Measurements from ENCODE around the gene DUOXA1. TPM values are rescaled to one million over a fixed set of nuclear protein-coding genes. Genes with fewer than 3 reads are reported as not detected.

DUOXA1 gene, protein sequence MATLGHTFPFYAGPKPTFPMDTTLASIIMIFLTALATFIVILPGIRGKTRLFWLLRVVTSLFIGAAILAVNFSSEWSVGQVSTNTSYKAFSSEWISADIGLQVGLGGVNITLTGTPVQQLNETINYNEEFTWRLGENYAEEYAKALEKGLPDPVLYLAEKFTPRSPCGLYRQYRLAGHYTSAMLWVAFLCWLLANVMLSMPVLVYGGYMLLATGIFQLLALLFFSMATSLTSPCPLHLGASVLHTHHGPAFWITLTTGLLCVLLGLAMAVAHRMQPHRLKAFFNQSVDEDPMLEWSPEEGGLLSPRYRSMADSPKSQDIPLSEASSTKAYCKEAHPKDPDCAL
- 0.16 TPM for polyA plus RNA-seq (2013)

DNA sequence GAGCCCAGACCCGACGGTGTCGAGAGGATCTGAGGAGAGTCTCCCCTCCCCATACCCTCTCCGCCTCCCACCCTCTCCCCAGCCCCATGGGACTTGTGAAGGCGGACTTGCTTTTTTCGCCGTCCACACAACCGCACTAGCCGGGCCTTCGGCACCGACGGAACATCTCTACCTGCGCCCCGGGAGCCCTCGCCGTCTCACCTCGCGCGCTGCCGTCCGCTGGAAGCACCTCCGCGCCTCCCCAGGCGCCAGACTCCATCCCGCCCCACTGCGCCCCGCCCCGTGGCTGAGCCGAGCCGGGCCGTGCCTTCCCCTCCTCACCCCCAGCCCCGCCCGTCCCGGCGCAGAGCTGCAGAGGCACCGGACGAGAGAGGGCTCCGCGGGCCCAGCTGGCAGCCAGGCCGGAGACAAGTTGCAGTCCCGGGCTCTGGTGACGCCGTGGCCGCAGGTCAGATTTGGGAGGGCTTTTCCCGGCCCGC, at the start of gene DUOXA1, which contains the start of gene DUOX1:
TSS of gene DUOXA1 (minus strand) at position 229 of the 479 bp plus-strand sequence. CDS start 6,865 bp downstream, outside the sequence.
TSS of gene DUOX1 (plus strand) at position 344 of the 479 bp plus-strand sequence. CDS start 1,973 bp downstream, outside the sequence.
- Histone ChIP-seq H3K27ac (ENCODE audit: insufficient read depth in 1 of 2, low read depth in 1 of 2, low read length in 2 of 2, poor library complexity in 1 of 2, severe bottlenecking in 2 of 2) (no peak within 1 kb of the TSS), H3K9me3 (ENCODE audit: control extremely low read depth in 1 of 5, control insufficient read depth in 4 of 5, insufficient read depth in 2 of 5, low read depth in 1 of 5, low read length in 4 of 5) (peaks cover 0 to 2% (median 0%) of the 10 kb centered on the region in 5 experiments), H3K27me3 (replicated peaks in 2 of 5; ENCODE audit: control insufficient read depth in 4 of 5, insufficient read depth in 5 of 5, low read length in 4 of 5) (peaks cover 5 to 88% (median 46%) of the 10 kb centered on the region in 5 experiments), H3K36me3 (ENCODE audit: control insufficient read depth in 4 of 4, insufficient read depth in 4 of 4, low read length in 3 of 4) (no peaks in the 10 kb centered on the region), H3K4me1 (ENCODE audit: control extremely low read depth in 1 of 4, control insufficient read depth in 4 of 4, insufficient read depth in 4 of 4, low read length in 3 of 4) (peaks cover 0 to 10% (median 5%) of the 10 kb centered on the region in 4 experiments), H3K4me3 (ENCODE audit: control insufficient read depth in 1 of 7, extremely low read depth in 1 of 7, insufficient read depth in 4 of 7, low read depth in 2 of 7, low read length in 6 of 7) (peak within 1 kb of the TSS in 4 of 7 experiments; percentile 23 to 61 (median 46))
- ChIA-PET CTCF (interaction anchor here (1.0 to 2.2 kb wide), 2 partner anchors 12 to 16 kb away, joined by 4 to 13 read pairs; no protein-coding TSS in a partner anchor), POLR2A (no interaction called here)
- 4% methylated on average over 33 of the region's 46 CpGs for WGBS (ENCODE audit: insufficient coverage)
- peak in 2 of 3 donors; percentile 23 to 33 for DNase-seq

DNA sequence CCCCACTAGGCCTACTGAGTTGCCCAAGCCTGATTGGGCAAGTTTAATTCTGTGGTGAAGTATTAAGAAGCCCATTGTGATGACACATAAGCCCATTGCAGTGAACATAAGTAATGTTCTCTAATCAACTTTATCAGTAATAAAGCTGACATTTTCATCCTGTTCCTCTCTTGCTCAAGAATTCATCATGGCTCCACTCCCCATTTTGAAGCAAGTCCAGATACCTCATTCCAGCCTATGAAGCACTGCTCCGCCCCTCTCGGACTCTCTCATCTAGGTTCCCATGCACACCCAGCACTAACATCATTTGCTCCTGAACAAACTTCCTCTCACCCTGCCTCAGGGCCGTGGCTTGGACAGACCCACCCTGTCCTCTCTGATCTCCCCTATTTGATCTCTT, 47.6 kb upstream of the DUOXA1 start:
- 98% methylated on average over 3 of the region's 3 CpGs for WGBS (ENCODE audit: insufficient coverage)
- no peak overlapping the region for H3K4me3 ChIP-seq (ENCODE audit: control insufficient read depth in 1 of 7, extremely low read depth in 1 of 7, insufficient read depth in 4 of 7, low read depth in 2 of 7, low read length in 6 of 7)
- no peak for DNase-seq
- peaks cover 0 to 42% (median 22%) of the 10 kb centered on the region in 4 experiments for H3K36me3 ChIP-seq (ENCODE audit: control insufficient read depth in 4 of 4, insufficient read depth in 4 of 4, low read length in 3 of 4)
- no peaks in the 10 kb centered on the region for H3K9me3 ChIP-seq (ENCODE audit: control extremely low read depth in 1 of 5, control insufficient read depth in 4 of 5, insufficient read depth in 2 of 5, low read depth in 1 of 5, low read length in 4 of 5)
- H3K27me3 ChIP-seq (replicated peaks in 2 of 5; ENCODE audit: control insufficient read depth in 4 of 5, insufficient read depth in 5 of 5, low read length in 4 of 5): no peaks in the 10 kb centered on the region
- ChIA-PET CTCF (interaction anchor here (1.1 to 11.1 kb wide), 7 partner anchors 8 to 46 kb away, joined by 3 to 118 read pairs (median 8); partner anchors contain the start of gene SHF), POLR2A (interaction anchor here (1.2 kb wide), 1 partner anchor 10 kb away, joined by 4 read pairs; no protein-coding TSS in a partner anchor)
- peaks cover 10 to 37% (median 36%) of the 10 kb centered on the region in 4 experiments for H3K4me1 ChIP-seq (ENCODE audit: control extremely low read depth in 1 of 4, control insufficient read depth in 4 of 4, insufficient read depth in 4 of 4, low read length in 3 of 4)
- H3K27ac ChIP-seq (ENCODE audit: insufficient read depth in 1 of 2, low read depth in 1 of 2, low read length in 2 of 2, poor library complexity in 1 of 2, severe bottlenecking in 2 of 2): no peak overlapping the region

DNA sequence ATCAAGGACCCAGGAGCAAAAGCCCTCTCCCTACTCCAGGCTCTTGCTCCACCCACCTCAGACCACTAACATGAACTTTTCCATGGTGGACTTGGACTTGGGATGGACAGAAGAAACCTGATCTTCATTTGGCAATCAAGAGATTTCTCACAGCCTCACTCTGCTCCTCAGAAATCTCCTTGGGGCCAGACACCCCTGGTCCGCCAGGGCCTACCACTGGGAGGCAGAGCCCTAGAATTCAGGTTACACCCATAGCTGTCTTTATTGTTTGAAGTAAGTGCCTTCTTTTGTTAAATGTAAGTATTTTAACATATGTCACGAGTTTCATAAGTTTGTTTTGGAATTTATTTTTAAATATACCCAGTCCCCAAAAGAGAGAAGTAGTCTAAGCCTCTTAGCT, 44.9 kb upstream of the DUOXA1 start:
- Histone ChIP-seq H3K4me1 (ENCODE audit: control extremely low read depth in 1 of 4, control insufficient read depth in 4 of 4, insufficient read depth in 4 of 4, low read length in 3 of 4) (peaks cover 0 to 15% (median 14%) of the 10 kb centered on the region in 4 experiments), H3K4me3 (ENCODE audit: control insufficient read depth in 1 of 7, extremely low read depth in 1 of 7, insufficient read depth in 4 of 7, low read depth in 2 of 7, low read length in 6 of 7) (no peak overlapping the region), H3K9me3 (ENCODE audit: control extremely low read depth in 1 of 5, control insufficient read depth in 4 of 5, insufficient read depth in 2 of 5, low read depth in 1 of 5, low read length in 4 of 5) (no peaks in the 10 kb centered on the region), H3K36me3 (ENCODE audit: control insufficient read depth in 4 of 4, insufficient read depth in 4 of 4, low read length in 3 of 4) (peaks cover 0 to 57% (median 31%) of the 10 kb centered on the region in 4 experiments), H3K27me3 (replicated peaks in 2 of 5; ENCODE audit: control insufficient read depth in 4 of 5, insufficient read depth in 5 of 5, low read length in 4 of 5) (no peaks in the 10 kb centered on the region), H3K27ac (ENCODE audit: insufficient read depth in 1 of 2, low read depth in 1 of 2, low read length in 2 of 2, poor library complexity in 1 of 2, severe bottlenecking in 2 of 2) (no peak overlapping the region)
- CTCF ChIA-PET: no interaction called here
- DNase-seq: no peak
- POLR2A ChIA-PET: no interaction called here
- WGBS (ENCODE audit: insufficient coverage): no CpG with 5 or more reads among the region's 2 CpGs

DNA sequence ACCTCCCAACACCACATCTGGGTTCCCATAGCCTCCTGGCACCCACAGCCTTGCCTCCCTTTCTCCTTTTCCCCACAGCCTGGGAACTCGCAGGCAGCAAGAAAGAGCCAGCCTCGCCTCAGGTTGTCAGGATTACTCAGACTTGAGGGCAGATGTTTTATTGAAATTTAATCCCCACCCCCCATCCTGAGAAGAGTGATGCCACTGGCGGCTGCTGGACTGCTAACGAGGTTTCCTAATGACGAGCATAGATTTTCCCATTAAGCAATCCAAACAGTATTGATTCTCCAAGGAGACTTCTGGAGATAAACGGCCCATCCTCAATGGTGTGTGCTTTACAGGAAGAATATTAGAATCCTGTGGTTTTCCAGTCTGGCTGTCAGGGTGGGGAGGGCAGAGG, 44.4 kb upstream of the DUOXA1 start:
- H3K27me3 ChIP-seq (replicated peaks in 2 of 5; ENCODE audit: control insufficient read depth in 4 of 5, insufficient read depth in 5 of 5, low read length in 4 of 5): no peaks in the 10 kb centered on the region
- ChIA-PET CTCF (no interaction called here), POLR2A (no interaction called here)
- no peaks in the 10 kb centered on the region for H3K9me3 ChIP-seq (ENCODE audit: control extremely low read depth in 1 of 5, control insufficient read depth in 4 of 5, insufficient read depth in 2 of 5, low read depth in 1 of 5, low read length in 4 of 5)
- WGBS (ENCODE audit: insufficient coverage): no CpG with 5 or more reads among the region's 6 CpGs
- peaks cover 0 to 15% (median 11%) of the 10 kb centered on the region in 4 experiments for H3K4me1 ChIP-seq (ENCODE audit: control extremely low read depth in 1 of 4, control insufficient read depth in 4 of 4, insufficient read depth in 4 of 4, low read length in 3 of 4)
- no peak overlapping the region for H3K27ac ChIP-seq (ENCODE audit: insufficient read depth in 1 of 2, low read depth in 1 of 2, low read length in 2 of 2, poor library complexity in 1 of 2, severe bottlenecking in 2 of 2)
- DNase-seq: no peak
- H3K36me3 ChIP-seq (ENCODE audit: control insufficient read depth in 4 of 4, insufficient read depth in 4 of 4, low read length in 3 of 4): peaks cover 0 to 57% (median 31%) of the 10 kb centered on the region in 4 experiments
- H3K4me3 ChIP-seq (ENCODE audit: control insufficient read depth in 1 of 7, extremely low read depth in 1 of 7, insufficient read depth in 4 of 7, low read depth in 2 of 7, low read length in 6 of 7): no peak overlapping the region

DNA sequence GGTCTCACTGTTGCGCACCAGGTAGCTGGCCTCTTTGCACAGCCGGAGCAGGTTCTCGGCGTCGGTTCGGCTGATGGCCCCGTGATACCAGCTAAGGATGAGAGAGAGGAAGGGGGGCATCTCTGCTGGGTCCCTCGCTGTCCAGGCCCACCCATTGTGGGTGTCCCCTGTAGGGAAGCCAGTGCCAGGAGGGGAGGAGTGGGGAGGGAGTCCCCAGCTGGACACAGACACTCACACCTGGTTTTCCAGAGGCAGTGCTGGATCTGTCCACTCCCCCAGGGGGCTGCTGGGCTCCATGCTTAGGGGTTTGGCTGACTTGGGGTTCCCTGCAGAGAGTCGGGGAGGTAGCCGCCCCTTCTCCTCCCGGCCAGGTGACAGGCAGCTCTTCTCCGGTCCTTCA, 42.2 kb upstream of the DUOXA1 start:
- ChIA-PET POLR2A (no interaction called here), CTCF (interaction anchor here (0.9 to 6.0 kb wide), 5 partner anchors 9 to 33 kb away, joined by 3 to 118 read pairs (median 4); no protein-coding TSS in a partner anchor)

DNA sequence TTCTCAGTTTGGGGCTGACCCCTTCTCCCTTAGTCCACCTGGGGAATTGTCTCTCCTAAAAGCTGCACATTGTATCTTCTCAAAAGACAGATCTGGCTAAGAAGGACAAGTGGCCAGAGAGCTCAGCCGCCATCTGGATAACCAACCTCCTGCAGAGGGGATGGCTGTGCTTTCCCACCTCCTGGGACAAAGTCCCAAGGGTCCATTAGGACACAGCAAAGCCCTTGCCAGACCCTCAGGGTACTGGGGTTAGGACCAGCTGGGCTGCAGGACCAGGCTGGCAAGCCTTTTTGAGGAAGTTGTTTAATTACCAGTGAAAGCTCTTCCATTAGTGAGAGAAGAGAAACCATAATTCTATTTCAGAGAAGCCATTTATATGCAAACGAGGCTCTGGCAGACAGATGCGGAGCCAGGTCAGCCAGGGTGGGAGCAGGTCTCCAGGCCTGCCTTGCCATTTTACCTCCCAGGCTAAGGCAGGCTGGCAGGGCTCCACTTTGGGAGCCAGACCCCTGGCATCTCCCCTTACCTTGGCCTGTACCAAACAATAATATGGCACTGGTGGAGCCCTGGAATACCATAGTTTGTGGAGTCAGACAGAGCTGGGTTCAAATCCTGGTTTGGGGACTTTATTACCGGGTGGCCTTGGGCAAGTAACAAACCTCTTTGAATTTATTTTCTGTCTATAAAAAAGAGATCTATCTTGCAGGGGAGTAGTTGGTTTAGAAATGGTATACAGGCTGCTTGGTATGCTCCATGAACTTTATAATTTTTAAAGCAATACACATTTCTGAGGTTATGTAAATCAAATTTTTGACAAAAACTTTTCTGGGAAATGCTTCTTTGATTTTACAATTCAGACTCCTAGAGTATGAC, 40.2 kb upstream of the DUOXA1 start:
- ChIA-PET CTCF (interaction anchor here (0.9 to 11.9 kb wide), 4 partner anchors 12 to 33 kb away, joined by 3 to 179 read pairs (median 61); no protein-coding TSS in a partner anchor), POLR2A (interaction anchor here (0.6 to 2.0 kb wide), 3 partner anchors 11 to 353 kb away, joined by 4 to 7 read pairs (median 6); partner anchors contain the start of gene SHF)
- no peak overlapping the region for H3K27ac ChIP-seq (ENCODE audit: insufficient read depth in 1 of 2, low read depth in 1 of 2, low read length in 2 of 2, poor library complexity in 1 of 2, severe bottlenecking in 2 of 2)
- H3K4me3 ChIP-seq (ENCODE audit: control insufficient read depth in 1 of 7, extremely low read depth in 1 of 7, insufficient read depth in 4 of 7, low read depth in 2 of 7, low read length in 6 of 7): no peak overlapping the region
- peaks cover 0 to 32% (median 21%) of the 10 kb centered on the region in 4 experiments for H3K36me3 ChIP-seq (ENCODE audit: control insufficient read depth in 4 of 4, insufficient read depth in 4 of 4, low read length in 3 of 4)
- H3K9me3 ChIP-seq (ENCODE audit: control extremely low read depth in 1 of 5, control insufficient read depth in 4 of 5, insufficient read depth in 2 of 5, low read depth in 1 of 5, low read length in 4 of 5): no peaks in the 10 kb centered on the region
- 55% methylated on average over 3 of the region's 4 CpGs for WGBS (ENCODE audit: insufficient coverage)
- DNase-seq: peak in 2 of 3 donors; percentile 30 to 32
- H3K27me3 ChIP-seq (replicated peaks in 2 of 5; ENCODE audit: control insufficient read depth in 4 of 5, insufficient read depth in 5 of 5, low read length in 4 of 5): no peaks in the 10 kb centered on the region
- peaks cover 0 to 49% (median 33%) of the 10 kb centered on the region in 4 experiments for H3K4me1 ChIP-seq (ENCODE audit: control extremely low read depth in 1 of 4, control insufficient read depth in 4 of 4, insufficient read depth in 4 of 4, low read length in 3 of 4)

More for the DNA sequence above, 42.2 kb upstream of the DUOXA1 start:
- no peaks in the 10 kb centered on the region for H3K9me3 ChIP-seq (ENCODE audit: control extremely low read depth in 1 of 5, control insufficient read depth in 4 of 5, insufficient read depth in 2 of 5, low read depth in 1 of 5, low read length in 4 of 5)
- no peak overlapping the region for H3K4me3 ChIP-seq (ENCODE audit: control insufficient read depth in 1 of 7, extremely low read depth in 1 of 7, insufficient read depth in 4 of 7, low read depth in 2 of 7, low read length in 6 of 7)
- no peaks in the 10 kb centered on the region for H3K27me3 ChIP-seq (replicated peaks in 2 of 5; ENCODE audit: control insufficient read depth in 4 of 5, insufficient read depth in 5 of 5, low read length in 4 of 5)
- peaks cover 0 to 50% (median 29%) of the 10 kb centered on the region in 4 experiments for H3K36me3 ChIP-seq (ENCODE audit: control insufficient read depth in 4 of 4, insufficient read depth in 4 of 4, low read length in 3 of 4)
- no peak for DNase-seq
- H3K4me1 ChIP-seq (ENCODE audit: control extremely low read depth in 1 of 4, control insufficient read depth in 4 of 4, insufficient read depth in 4 of 4, low read length in 3 of 4): peaks cover 0 to 31% (median 15%) of the 10 kb centered on the region in 4 experiments
- 97% methylated on average over 10 of the region's 12 CpGs for WGBS (ENCODE audit: insufficient coverage)
- H3K27ac ChIP-seq (ENCODE audit: insufficient read depth in 1 of 2, low read depth in 1 of 2, low read length in 2 of 2, poor library complexity in 1 of 2, severe bottlenecking in 2 of 2): no peak overlapping the region
